Epithelial cell of prostate (primary cell): Measurements from ENCODE around the gene COX6B2.
"Not testable (repeated sequence)": the region's sequence is repeated elsewhere in the genome, so short reads cannot be mapped to it uniquely, and the experiment has no call there.

ENCODE experiments used
- DNase-seq: peaks from one replicate; pipeline ENCODE4 v3.0.0-alpha.2; 2011; ENCODE audit warnings: low read depth, low spot score
- H3K27ac ChIP-seq: fragments of 450-650 bp; 2 replicates; pipeline ENCODE4 v1.5.1; 2017; ENCODE audit warnings: mild to moderate bottlenecking

Gene COX6B2, protein sequence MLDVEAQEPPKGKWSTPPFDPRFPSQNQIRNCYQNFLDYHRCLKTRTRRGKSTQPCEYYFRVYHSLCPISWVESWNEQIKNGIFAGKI

DNA sequence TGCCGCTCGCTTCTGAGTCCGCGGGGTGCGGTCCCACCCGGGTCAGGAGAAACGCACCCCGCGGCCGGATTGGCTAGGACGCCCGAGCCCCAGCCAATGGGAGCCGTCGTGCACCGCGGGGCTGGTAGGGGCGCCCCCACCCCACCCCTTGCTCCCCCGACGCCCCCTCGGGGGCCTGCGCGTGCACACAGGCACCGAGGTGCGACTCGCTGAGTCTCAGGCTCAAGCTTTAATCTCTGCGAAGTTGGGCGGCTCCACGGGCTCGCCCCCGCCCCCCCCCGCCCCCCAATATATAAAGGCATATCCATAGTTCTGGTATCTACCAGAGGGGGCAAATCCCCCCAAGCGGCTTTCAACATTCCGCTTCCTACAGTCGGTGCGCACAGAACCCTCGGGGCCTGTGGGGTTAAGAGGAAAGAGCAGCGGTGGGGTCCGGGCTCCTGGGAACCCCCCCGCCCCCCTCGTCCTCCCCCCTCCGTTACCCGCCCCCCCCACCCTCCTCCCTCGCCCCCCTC lies at the start of gene COX6B2:
Gene COX6B2 (minus strand): TSS at position 22 of the 515 bp plus-strand sequence. CDS start 198 bp downstream, outside the sequence.
- no peak for DNase-seq
- H3K27ac ChIP-seq: peak within 1 kb of the TSS; percentile 39

DNA sequence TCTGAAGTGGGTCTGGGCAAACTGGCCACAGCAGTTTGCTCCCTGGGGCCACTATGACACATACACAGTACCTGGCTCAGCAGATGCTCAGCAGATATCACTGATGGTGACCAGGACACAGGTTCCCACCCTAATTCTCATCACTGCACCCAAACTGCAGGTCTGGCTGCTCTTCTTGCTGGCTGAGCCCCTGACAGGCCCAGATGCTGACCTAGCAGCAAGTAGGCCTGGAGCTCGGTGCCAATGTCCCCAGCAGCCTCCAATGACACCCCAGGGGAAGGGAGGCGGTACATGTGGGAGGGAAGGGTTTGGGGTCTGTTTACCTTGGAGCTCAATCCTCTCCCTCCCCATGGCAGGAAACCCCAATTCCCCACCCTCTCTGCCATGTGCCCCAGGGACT lies 48.0 kb upstream of the COX6B2 start:
- DNase-seq: no peak
- no peak overlapping the region for H3K27ac ChIP-seq

DNA sequence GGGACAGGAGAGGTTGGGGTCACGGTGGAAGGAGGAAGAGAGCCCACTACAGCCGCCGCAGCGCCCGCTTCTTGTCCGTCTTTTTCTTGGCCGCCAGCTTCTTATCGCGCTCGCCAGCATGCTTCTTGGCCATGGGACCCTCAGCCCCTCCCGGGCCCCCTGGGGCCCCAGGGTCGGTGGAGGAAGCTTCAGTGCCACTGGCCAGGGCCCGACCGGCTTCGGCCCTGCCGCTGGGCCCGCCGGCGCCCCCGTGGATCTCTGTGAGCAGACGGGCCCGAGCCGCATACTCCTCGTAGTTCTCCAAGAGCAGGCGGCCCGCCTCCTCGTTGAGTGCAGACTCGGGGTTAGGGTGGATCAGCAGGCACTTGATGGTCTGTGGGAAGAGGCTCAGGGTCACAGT lies 46.9 kb upstream of the COX6B2 start:
- not testable (repeated sequence) for DNase-seq
- H3K27ac ChIP-seq: peak overlapping the region; percentile 27

DNA sequence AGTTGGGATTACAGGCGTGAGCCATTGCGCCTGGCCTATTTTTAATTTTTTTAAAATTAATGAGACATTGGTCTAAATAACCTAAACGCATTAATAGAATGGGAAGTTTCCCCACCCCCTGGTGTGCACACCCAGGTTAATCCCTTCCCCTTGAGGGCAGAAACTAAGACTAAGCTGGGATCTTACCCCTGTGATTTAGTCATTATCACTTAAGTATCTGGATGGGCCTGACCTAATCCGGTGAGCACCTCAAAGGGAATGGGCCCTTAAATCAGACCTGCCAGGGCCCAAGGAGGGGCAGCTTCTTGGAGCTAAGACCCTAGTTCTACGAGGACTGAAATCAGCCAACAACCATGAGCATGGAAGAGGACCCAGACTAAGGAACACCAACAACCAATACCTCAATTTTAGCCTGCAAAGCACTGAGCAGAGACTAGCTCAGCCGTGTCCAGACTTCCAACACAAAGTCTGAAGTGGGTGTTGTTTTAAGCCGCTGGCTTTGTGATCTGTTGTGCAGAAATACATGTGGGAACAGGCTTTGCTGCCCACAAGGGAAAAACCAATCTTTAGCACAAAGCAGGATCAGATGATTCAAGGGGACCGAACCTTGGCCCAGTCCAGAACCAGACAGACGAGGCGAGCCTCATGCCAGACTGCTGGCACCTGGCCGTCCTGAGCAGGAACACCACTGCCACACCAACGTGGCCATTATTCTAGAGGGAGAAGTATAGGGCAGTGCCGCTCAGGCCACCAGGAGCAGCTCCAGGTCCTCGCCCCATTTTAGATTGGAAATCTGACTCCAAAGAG lies 46.0 kb upstream of the COX6B2 start:
- peak; percentile 20 for DNase-seq
- H3K27ac ChIP-seq: peak overlapping the region; percentile 27

DNA sequence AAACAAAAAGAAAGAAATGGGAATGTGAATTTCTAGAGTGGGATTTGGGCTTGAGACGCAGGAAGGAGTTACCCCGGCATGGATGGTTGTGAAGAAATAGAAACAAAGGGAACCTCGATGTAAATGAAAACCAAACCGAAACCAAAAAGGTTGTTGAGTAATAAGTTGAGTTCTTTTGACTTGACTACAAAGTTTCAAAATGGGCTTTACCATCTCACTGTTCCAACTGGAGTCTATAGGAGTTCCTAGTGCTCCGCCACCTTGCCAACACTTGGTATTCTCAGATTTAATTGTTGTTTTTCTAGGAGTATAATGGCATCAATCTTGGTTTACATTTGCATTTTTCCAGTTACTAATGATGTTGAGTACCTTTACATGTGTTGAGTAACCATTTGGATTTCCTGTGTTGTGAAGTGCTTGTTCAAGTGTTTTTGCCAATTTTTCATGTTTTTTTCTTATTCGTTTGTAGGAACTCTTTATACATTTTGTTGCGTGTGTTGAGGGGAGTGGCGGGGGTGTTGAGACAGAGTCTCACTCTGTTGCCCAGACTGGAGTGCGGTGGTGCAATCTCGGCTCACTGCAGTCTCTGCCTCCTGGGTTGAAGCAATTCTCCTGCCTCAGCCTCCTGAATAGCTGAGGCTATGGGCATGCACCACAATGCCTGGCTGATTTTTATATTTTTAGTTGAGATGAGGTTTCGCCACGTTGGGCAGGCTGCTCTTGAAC lies 43.8 kb upstream of the COX6B2 start:
- no peak overlapping the region for H3K27ac ChIP-seq

DNA sequence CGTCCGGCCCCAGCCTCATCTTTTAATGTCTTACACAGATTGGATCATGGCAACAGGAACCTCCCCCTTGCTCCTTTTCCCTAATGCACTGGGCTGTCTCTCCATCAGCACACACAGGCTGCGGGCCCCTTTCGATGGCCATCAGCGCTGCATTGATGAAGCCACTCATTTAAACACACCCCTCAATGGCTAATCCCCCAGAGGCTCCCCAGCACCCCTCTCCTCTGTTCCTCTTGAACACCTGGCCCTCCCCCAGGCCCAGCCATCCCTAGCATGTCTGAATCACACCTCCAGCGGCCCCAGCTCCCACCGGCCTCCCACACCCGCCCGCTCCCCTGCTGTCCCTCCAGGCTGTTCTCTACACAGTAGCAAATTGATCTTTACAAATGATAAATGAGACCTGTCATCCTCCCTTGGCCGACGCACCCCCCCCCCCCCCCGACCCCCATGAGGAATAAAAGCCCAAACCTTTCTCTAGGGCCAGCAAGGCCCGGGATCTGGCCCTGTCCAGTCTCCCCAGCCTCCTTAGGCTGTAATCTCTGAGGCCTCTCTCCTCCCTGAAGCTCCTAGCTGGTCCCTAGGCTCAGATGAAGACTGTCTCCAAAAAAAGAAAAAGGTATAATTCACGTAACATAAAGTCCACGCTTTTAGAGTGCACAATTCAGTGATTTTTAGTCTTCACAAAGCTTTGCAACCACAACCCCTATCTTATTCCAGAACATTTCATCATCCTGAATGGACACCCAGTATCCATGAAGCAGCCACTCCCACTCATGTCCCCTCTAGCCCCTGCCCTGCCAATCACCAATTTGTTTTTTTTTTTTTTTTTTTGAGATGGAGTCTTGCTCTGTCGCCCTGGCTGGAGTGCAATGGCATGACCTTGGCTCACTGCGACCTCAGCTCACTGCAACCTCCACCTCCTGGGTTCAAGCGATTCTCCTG lies 38.6 kb upstream of the COX6B2 start:
- no peak for DNase-seq
- no peak overlapping the region for H3K27ac ChIP-seq

More for the DNA sequence above, 43.8 kb upstream of the COX6B2 start:
- DNase-seq: no peak

DNA sequence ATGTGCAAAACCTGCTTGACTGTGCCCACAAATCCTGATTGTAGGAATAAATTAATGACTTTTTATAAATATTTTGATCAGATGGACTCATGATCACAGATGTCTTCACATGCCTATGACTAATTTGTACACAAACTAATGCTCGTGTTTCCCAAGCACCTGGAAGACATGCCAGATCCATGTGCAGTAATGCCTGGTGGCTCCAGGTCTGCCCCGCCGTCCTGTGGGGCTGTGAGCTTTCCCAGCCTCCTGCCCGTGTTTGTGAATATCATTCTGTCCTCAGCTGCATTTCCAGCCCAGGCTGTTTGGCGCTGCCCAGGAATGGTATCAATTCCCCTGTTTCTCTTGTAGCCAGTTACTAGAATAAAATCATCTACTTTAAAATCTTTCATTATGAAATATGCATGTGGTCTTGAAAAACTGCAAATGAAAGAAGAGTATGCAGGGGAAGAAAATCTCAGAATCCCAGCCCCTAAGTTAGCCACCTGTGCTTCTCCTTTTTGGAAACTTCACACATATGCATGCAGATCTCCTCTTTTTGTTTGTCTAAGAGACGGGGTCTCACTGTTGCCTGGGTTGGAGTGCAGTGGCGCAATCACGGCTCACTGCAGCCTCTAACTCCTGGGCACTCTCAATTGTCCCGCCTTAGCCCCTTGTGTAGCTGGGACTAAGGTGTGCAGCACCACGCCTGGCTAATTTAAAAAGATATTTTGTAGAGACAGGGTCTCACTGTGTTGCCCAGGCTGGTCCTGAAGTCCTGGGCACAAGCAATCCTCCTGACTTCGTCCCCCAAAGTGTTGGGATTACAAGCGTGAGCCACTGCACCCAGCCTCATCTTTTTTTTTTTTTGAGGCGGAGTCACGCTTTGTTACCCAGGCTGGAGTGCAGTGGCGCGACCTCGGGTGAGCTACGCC lies 37.4 kb upstream of the COX6B2 start:
- H3K27ac ChIP-seq: no peak overlapping the region
- no peak for DNase-seq

DNA sequence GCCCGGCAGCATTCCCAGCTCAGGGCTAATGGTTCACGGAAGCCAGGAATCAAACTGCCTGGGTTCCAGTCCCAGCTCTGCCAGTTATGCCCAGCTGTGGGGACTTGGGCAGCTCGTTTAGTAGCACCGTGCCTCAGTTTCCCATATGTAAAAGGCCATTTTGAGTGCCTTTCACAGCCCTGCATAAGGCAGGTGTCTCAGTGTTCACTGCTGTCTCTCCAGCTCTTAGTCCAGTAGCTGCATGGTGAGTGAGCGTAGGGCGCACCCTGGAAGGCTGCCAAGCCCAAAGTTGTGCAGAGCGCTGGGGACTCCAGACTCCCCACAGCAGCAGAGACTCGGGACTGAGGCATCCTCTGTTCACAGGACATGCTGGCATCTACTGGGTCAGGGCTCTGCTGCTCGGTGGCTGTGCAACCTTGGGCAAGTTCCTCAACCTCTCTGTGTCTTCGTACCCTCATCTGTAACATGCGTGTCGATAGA lies 36.7 kb upstream of the COX6B2 start:
- DNase-seq: no peak
- no peak overlapping the region for H3K27ac ChIP-seq

DNA sequence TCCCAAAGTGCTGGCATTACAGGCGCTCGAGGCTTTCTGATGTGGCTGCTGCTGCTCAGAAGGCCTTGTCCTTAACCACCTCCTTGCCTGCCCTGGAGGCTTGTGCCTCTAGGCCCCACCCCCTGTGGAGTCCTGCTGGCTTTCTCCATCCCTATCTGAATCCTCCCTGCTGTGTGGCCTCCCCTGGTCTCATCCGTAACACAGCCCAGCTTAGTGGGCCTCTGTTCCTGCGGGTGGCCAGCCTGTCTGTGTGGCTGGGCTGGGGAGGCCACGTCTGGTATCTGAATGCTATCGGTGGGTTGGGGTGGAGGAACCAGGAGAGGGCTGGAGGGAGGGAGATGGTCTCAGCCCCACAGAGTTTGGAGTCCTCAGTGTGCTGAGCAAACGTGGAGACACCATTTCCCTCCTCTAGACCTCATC lies 36.0 kb upstream of the COX6B2 start:
- no peak overlapping the region for H3K27ac ChIP-seq
- DNase-seq: no peak

DNA sequence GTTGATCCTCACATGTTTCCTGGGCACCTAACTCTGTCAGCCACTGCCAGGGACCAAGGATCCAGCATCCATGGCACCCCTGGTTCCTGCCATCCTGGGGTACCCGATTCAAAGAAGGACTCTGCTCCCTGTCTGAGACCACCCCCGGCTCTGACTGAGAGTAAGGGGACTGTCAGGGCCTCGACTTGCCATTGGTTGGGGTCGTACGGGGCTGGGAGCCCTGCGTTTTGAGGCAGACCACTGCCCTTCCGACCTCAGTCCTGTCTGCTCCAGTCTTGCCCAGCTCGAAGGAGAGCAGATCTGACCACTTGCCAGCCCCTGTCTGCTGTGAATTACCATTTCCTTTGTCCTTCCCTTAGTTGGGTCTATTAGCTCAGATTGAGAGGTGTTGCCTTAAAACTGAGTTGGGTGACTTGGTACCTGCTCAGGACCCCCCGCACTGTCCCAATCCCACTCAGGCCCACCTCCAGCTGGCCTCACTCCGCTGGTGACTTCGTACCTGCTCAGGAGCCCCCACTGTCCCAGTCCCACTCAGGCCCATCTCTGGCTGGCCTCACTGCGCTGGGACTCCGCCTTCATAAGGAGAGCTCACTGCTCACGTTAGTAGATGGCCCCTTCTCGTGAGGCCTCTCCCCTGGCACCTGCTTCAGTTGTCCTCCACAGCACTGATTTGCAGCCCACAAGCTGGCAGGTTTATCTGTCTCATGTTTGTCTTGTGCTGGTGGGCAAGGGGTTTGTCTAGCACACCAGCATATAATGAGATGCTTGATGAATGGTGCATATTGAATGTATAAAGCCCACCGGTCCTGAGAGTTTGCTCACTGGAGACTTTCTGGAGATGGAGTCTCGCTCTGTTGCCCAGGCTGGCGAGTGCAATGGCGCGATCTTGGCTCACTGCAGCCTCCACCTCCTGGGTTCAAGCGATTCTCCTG lies 35.1 kb upstream of the COX6B2 start:
- no peak overlapping the region for H3K27ac ChIP-seq
- no peak for DNase-seq

DNA sequence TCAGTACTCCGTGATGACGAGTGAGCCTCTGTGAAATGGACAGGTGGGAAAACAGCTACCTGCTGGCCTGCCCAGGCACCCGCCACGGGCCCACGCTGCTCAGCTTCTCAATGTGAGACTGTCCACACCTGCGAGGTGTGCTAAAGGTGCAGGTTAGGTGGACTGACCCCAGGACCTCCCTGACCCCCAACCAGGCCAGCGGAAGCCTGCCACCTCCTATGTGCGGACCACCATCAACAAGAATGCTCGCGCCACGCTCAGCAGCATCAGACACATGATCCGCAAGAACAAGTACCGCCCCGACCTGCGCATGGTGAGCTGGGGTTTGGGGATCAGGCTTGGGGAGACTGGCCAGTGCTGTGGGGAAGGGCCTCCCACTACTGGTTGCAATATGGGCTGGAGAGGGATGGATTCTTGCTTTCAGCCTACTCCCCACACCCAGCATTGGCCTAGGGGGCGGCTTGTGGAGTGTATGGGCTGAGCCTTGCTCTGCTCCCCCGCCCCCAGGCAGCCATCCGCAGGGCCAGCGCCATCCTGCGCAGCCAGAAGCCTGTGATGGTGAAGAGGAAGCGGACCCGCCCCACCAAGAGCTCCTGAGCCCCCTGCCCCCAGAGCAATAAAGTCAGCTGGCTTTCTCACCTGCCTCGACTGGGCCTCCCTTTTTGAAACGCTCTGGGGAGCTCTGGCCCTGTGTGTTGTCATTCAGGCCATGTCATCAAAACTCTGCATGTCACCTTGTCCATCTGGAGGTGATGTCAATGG lies 33.4 kb upstream of the COX6B2 start:
- peak overlapping the region; percentile 93 for H3K27ac ChIP-seq
- DNase-seq: no peak

DNA sequence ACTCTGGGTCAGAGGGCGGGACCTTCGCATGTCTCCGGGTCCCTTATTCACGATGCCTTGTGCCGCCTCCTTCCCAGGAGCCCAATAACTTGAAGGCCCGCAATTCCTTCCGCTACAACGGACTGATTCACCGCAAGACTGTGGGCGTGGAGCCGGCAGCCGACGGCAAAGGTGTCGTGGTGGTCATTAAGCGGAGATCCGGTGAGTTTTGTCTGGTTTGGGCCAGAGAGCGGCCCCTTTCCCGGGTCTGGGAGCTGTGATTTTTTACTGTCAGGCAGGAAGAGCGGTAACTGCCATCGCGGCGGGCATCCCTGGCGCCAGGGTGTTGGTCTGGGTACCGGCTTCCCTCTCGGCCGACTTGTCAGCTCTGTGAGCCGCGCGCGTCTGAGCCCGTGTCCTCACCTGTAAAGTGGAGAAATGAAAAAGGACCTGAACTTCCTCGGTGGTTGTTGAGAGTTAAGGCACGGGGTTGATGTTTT lies 32.0 kb upstream of the COX6B2 start:
- H3K27ac ChIP-seq: peak overlapping the region; percentile 93
- no peak for DNase-seq

DNA sequence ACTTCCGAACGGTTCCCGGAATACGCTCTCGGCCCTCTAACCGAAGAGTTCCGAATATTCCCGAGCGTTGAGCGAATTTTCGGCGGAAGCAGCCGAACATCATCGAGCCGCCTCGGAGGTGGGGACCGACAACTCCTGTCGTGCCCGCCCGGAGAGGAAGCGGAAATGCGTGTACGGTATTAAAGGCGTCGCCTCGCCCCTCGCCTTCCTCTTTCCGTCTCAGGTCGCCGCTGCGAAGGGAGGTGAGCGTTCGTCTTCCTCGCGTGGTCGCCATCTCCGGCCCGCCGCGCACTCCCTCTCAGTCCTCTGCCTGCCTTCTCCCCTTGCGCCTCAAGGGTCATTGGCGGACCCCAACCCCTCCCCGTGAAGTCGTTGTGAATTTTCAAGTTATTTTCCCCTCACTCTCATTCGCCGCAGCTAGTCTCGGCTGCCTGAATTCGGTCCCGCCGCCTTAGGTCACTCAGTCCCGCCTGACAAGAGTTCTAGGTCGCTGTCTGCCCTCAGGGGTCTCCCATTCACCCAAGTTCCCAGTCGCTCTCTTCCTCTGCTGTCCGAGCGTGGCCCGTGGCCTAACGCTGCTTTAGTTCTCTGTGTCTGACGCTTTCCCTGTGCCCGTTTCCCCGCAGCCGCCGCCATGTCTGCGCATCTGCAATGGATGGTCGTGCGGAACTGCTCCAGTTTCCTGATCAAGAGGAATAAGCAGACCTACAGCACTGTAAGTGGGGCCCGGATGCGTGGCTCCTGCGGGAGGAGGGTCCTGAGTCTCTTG lies 31.4 kb upstream of the COX6B2 start, which contains the start of gene RPL28:
Gene RPL28 (plus strand): TSS at position 209 of the 769 bp plus-strand sequence. CDS start 426 bp downstream, at position 635.
- DNase-seq: peak; percentile 87
- H3K27ac ChIP-seq: peak within 1 kb of the TSS; percentile 93

DNA sequence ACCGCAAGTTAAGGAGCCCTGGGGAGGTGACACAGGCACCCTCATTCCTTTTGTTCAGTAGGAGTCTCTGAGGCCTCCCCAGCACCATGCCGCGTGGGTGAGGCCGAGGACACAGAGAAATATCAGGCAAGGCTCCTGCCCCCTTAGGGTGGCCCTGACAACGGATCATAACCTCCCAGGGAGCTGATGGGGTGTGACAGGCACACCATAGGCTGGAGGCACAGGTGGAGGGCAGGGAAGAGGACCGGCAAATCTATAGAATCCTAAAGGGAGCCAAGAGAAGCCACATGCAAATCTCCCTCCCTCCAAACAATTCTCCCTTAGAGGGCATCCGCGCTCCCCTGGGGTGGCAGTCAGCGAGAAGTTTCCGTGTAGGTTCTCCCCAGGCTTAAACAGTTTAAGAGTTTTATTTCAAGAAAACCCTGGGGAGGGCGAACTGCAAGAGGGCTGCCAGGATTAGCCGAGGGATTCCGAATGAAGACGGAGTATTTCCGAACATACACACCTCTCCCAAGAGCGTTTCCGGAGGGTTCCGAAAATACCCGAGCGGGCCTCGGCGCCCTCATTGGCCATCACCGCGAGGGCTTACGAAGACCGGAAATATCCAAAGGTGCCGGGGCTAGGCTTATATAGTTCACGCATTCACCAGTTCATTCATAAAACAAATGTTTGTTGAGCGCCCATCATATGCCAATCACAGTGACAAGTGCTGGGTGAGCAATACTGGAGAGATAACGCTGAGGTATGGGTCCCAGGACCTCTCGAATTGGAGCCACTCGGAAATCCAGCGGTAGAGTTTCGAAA lies 30.6 kb upstream of the COX6B2 start:
- H3K27ac ChIP-seq: peak overlapping the region; percentile 93
- peak; percentile 74 for DNase-seq
